GM12875 (cell line): ENCODE results near the gene TMC5.
A peak's percentile ranks its signal among the peaks of the same experiment; 100 is the strongest.

Source experiments
- H3K4me3 ChIP-seq: one replicate; pipeline ENCODE4 v1.5.1; 2011; ENCODE audit warnings: low read depth, low read length, control low read depth
- TF ChIP-seq, protein P1 (sequence below): IDR thresholded peaks from 2 replicates; pipeline ENCODE4 v1.5.1; 2011; ENCODE audit warnings: low read depth, mild to moderate bottlenecking, control low read depth, inconsistent platforms, low read length, moderate library complexity, borderline replicate concordance; ENCODE audit not compliant: insufficient read depth

The TMC5 gene

DNA sequence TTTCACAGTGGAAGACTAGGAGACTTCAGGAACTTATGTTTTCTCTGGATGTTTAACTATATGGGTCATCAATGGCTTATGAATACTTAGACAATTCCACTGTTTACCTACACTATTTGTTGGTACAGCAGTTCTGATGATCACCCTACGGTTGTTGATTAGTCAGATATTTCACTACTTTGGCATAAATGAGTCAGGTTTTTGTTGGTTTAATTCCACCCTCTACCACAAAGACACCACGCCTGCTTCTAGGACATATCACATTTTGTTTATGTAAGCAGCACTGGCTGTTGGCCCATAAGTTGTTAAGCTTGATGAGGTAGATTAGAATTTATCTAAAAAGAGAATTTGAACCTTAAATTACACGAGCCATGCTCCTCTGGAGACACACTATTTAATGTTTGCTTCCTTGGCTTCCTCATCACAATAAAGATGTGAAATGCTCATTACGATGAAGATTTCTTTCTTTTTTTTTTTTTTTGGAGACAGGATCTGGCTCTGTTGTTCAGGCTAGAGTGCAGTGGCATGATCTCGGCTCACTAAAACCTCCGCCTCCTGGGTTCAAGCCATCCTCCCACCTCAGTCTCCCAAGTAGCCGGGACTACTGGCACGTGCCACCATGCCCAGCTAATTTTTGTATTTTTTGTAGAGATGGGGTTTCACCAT is 99.9 kb downstream of the TMC5 start:
- TF ChIP-seq, protein P1, sequence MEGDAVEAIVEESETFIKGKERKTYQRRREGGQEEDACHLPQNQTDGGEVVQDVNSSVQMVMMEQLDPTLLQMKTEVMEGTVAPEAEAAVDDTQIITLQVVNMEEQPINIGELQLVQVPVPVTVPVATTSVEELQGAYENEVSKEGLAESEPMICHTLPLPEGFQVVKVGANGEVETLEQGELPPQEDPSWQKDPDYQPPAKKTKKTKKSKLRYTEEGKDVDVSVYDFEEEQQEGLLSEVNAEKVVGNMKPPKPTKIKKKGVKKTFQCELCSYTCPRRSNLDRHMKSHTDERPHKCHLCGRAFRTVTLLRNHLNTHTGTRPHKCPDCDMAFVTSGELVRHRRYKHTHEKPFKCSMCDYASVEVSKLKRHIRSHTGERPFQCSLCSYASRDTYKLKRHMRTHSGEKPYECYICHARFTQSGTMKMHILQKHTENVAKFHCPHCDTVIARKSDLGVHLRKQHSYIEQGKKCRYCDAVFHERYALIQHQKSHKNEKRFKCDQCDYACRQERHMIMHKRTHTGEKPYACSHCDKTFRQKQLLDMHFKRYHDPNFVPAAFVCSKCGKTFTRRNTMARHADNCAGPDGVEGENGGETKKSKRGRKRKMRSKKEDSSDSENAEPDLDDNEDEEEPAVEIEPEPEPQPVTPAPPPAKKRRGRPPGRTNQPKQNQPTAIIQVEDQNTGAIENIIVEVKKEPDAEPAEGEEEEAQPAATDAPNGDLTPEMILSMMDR = no peak
- no peak overlapping the region for H3K4me3 ChIP-seq

DNA sequence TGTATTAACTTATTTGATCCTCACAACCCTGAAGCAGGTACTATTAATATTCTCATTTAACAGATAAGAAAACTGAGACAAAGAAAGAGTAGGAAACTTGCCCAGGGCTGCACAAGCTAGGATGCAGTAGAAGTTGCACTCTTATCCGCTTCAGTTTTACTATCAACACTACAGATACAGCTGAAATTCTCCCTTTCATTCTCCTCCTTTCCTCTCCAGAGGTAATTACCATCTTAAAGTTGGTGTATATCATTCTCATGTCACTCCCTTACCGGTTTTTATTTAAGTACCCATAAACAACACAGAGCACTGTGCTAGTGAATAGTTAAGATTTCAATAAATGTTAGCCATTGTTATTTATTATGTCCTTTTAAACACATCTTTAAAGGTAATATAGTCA is 100.7 kb downstream of the TMC5 start:
- no peak overlapping the region for H3K4me3 ChIP-seq
- TF ChIP-seq, protein P1 = no peak

DNA sequence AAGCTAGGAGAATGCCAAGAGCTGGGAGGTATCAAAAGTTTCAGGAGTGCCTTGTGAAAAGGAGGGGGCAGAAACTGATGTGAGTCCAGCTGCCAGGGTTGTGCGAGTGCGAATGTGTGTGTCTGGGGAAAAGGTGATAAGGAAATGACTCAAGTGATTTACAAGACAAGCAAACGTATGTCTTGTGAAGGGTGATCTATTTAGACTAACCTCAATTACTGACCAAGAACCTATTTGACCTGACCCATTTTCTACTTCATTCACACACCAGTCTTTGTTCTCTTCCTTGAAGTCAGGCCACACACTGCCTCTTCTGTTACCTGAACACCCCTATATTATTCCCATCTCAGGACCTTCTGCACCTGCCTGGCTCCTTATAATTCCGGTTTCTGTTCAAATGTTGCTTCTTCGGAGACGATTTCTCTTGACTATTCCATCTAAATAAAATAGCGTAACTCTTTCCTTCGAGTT is 103.2 kb downstream of the TMC5 start:
- H3K4me3 ChIP-seq = peak overlapping the region; percentile 71
- TF ChIP-seq, protein P1 = no peak

DNA sequence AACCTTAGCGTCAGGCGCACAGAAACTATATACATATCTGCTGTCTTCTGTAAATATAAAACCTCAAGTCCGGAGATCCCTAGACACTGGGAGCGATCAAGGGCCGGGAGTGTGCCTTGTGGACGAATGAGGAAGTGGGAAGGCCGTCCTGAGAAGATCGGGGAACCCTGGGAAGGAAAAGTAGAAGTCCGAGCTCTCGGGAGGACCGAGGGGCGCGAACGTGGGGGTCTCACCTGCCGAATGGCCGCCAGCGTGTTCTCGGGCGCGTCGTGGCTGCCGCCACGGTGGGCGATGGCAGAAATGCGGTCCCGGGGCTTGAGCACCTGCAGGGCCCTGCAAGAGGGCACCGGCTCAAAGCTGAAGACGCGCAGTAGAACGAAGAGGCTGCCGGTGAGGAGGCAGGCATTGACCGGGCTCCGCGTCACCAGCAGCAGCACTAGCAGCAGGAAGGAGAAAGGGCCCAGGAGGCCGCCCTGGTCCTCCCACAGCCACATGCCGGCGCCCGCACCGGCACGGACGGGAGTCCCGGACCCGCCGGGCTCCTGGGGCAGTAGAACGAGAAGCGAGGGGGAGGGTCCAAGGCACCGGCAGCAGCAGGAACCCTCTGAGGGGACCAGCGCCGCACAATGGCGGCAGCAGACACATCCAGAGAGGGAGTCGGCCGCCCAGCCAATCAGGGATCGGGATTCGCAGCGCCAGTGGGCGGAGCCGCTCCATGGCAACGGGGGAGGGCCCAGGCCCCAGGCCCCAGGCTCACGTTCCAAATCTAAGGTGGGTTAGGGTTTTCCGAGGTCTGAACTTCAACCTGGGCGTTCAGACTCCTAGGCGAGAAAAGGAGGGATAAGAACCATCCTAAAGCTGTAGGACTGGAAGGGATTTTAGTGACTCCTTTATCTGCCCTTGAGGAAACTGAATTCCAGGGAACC is 104.1 kb downstream of the TMC5 start, which contains the start of gene GDE1:
GDE1 (minus strand) TSS at position 628 of the 926 bp plus-strand sequence; CDS start at position 494, 134 bp downstream.
- TF ChIP-seq, protein P1 = peak; percentile 43
- H3K4me3 ChIP-seq = peak within 1 kb of the TSS; percentile 71

DNA sequence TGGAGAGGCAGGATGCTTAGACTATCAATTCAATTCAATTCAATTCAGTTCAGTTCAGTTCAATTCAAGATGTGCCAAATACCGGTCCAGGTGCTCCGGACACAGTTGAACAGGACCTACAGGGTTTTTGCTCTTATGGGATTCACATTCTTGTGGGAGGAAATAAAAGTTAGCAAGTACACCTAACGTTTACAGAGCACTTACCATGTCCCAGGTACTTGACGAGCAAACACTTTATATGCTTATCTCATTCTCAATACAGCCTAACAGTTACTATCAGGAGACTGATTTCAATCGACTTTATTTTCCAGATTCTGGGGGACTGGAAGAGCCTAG is 104.7 kb downstream of the TMC5 start:
- TF ChIP-seq, protein P1 = no peak
- no peak overlapping the region for H3K4me3 ChIP-seq

DNA sequence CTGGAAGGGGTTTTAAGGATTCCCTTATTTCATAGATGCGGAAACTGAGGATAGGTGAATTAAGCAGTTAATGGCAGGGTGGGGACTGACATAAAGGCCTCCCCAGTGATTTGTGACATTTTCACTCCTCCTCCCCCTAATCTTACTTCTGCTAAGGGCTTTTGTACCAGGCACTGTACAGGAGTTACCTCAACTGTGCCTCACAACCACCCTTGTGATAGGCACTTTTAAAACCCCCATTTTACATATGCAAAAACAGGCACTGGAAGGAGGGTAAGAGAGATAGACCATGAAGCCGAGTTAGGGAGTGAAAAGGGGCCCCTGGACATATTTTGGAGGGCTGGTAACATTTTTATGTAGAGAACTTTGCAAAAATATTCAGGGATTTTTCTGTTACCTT is 105.1 kb downstream of the TMC5 start:
- TF ChIP-seq, protein P1 = no peak
- no peak overlapping the region for H3K4me3 ChIP-seq
